ENCODE measurements around the gene FARP1.

FARP1 gene

GRCh38 chr13:98173431-98174152 is 30.7 kb downstream of the FARP1 start:
- DNase-seq (ENCODE audit: low read depth): peak; percentile 99

- no peak for DNase-seq (ENCODE audit: low read depth)
Observed at GRCh38 chr13:98174307-98174706, 31.4 kb downstream of the FARP1 start.

GRCh38 chr13:98175043-98175442 is 32.1 kb downstream of the FARP1 start:
- DNase-seq (ENCODE audit: low read depth): peak; percentile 61

GRCh38 chr13:98175823-98176222 is 32.9 kb downstream of the FARP1 start:
- DNase-seq (ENCODE audit: low read depth): no peak

GRCh38 chr13:98176777-98177608 is 34.1 kb downstream of the FARP1 start, which contains the start of gene RNF113B:
Gene RNF113B (minus strand): TSS chr13:98177269. CDS start chr13:98177236, 33 bp downstream.
- no peak for DNase-seq (ENCODE audit: low read depth)

- DNase-seq (ENCODE audit: low read depth): no peak
Observed at GRCh38 chr13:98180092-98180491, 37.2 kb downstream of the FARP1 start.

- DNase-seq (ENCODE audit: low read depth): no peak
Observed at GRCh38 chr13:98181111-98181815, 38.4 kb downstream of the FARP1 start.

GRCh38 chr13:98182153-98182552 is 39.3 kb downstream of the FARP1 start:
- no peak for DNase-seq (ENCODE audit: low read depth)

- peak; percentile 27 for DNase-seq (ENCODE audit: low read depth)
Observed at GRCh38 chr13:98182589-98182988, 39.7 kb downstream of the FARP1 start.

- DNase-seq (ENCODE audit: low read depth): peak; percentile 58
Observed at GRCh38 chr13:98184792-98185191, 41.9 kb downstream of the FARP1 start.

- DNase-seq (ENCODE audit: low read depth): no peak
Observed at GRCh38 chr13:98187155-98187964, 44.5 kb downstream of the FARP1 start.

GRCh38 chr13:98187965-98188261 is 45.0 kb downstream of the FARP1 start:
- DNase-seq (ENCODE audit: low read depth): no peak

GRCh38 chr13:98188544-98189166 is 45.8 kb downstream of the FARP1 start:
- no peak for DNase-seq (ENCODE audit: low read depth)

GRCh38 chr13:98189841-98190505 is 47.1 kb downstream of the FARP1 start:
- no peak for DNase-seq (ENCODE audit: low read depth)

GRCh38 chr13:98190889-98191444 is 48.1 kb downstream of the FARP1 start:
- DNase-seq (ENCODE audit: low read depth): no peak

- DNase-seq (ENCODE audit: low read depth): no peak
Observed at GRCh38 chr13:98192008-98192407, 49.1 kb downstream of the FARP1 start.

- DNase-seq (ENCODE audit: low read depth): no peak
Observed at GRCh38 chr13:98195054-98195791, 52.3 kb downstream of the FARP1 start.

GRCh38 chr13:98198683-98199082 is 55.8 kb downstream of the FARP1 start:
- no peak for DNase-seq (ENCODE audit: low read depth)

GRCh38 chr13:98199480-98199879 is 56.6 kb downstream of the FARP1 start:
- peak; percentile 41 for DNase-seq (ENCODE audit: low read depth)
